ENCODE measurements around the gene ZNF69. TPM values are rescaled to one million over a fixed set of nuclear protein-coding genes. Genes with fewer than 3 reads are reported as not detected.

ZNF69 gene
- total RNA-seq, 3 donors from 2014 or later: 15.7 to 30.5 (median 23.4) TPM

DNA sequence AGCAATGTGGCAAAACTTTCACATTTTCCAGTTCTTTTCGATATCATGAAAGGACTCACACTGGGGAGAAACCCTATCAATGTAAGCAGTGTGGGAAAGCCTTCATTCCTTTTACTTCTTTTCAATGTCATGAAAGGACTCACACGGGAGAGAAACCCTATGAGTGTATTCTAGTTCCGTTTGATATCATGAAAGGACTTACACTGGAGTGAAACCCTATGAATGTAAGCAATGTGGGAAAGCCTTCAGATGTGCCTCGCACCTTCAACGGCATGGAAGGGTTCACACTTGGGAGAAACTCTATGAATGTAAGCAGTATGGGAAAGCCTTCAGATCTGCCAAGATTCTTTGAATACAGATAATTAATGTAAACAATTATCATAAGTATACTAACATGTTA, 62.7 kb downstream of the ZNF69 start:
- Histone ChIP-seq H3K36me3 (ENCODE audit: low read depth) (peaks cover 30% of the 10 kb centered on the region), H3K4me1 (ENCODE audit: low read depth) (no peaks in the 10 kb centered on the region), H3K9me3 (peaks cover 99% of the 10 kb centered on the region), H3K4me3 (no peak overlapping the region)
- ATAC-seq (no peak), DNase-seq (no peak)
- TF ChIP-seq, protein P1, sequence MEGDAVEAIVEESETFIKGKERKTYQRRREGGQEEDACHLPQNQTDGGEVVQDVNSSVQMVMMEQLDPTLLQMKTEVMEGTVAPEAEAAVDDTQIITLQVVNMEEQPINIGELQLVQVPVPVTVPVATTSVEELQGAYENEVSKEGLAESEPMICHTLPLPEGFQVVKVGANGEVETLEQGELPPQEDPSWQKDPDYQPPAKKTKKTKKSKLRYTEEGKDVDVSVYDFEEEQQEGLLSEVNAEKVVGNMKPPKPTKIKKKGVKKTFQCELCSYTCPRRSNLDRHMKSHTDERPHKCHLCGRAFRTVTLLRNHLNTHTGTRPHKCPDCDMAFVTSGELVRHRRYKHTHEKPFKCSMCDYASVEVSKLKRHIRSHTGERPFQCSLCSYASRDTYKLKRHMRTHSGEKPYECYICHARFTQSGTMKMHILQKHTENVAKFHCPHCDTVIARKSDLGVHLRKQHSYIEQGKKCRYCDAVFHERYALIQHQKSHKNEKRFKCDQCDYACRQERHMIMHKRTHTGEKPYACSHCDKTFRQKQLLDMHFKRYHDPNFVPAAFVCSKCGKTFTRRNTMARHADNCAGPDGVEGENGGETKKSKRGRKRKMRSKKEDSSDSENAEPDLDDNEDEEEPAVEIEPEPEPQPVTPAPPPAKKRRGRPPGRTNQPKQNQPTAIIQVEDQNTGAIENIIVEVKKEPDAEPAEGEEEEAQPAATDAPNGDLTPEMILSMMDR (IDR thresholded peaks at IDR 0.05): no peak
- intact Hi-C loops (cut with DNase I, micrococcal nuclease): no loop called here

Other genes starting within 250 kb of the ZNF69 start
- gene ZNF823, start 148.8 kb upstream of the ZNF69 start, total RNA-seq: 10 to 100 TPM; 12.1 to 17.8 (median 13.1) TPM
- gene ZNF441, start 120.8 kb upstream of the ZNF69 start, total RNA-seq: 1 to 10 TPM; 4.8 to 8.5 (median 4.8) TPM
- 1 to 10 TPM; 1.9 to 4.3 (median 2.8) TPM for gene ZNF491, start 89.3 kb upstream of the ZNF69 start, total RNA-seq
- gene ZNF440, start 73.5 kb upstream of the ZNF69 start, total RNA-seq: 10 to 100 TPM; 31.9 to 36.9 (median 36.4) TPM
- gene ZNF439, start 39.1 kb upstream of the ZNF69 start, total RNA-seq: 10 to 100 TPM in 1 of 3 donors, 1 to 10 TPM in 2; 8.9 to 11.2 (median 9.6) TPM
- gene ZNF700, start 37.3 kb downstream of the ZNF69 start, total RNA-seq: 10 to 100 TPM; 16.3 to 25.2 (median 17.1) TPM
- gene ZNF763, start 77.3 kb downstream of the ZNF69 start, total RNA-seq: 1 to 10 TPM; 4.7 to 8.9 (median 6.7) TPM
- 1 to 10 TPM; 1.8 to 4.7 (median 2.5) TPM for gene ZNF433, start 147.9 kb downstream of the ZNF69 start, total RNA-seq
- gene ZNF878, start 165.2 kb downstream of the ZNF69 start, total RNA-seq: under 1 TPM; 0.19 to 0.26 (median 0.22) TPM
- 10 to 100 TPM; 11.7 to 17.1 (median 15.2) TPM for gene ZNF844, start 176.9 kb downstream of the ZNF69 start, total RNA-seq